Stomach (tissue), 4 donors: ENCODE data around the gene LCE1F.

Experiments used
- EP300 ChIP-seq: sonication (generic); formaldehyde crosslinking; IDR thresholded peaks from one replicate; pipeline ENCODE4 v1.6.1; 2017; ENCODE audit warnings: antibody characterized with exemption
- POLR2A ChIP-seq, 4 donors: fragments of 450-650 bp; IDR thresholded peaks; one replicate each; pipeline ENCODE4 v1.6.1; 2016; ENCODE audit warnings: antibody characterized with exemption in 4 of 4, control low read depth in 2 of 4, mild to moderate bottlenecking in 1 of 4, moderate library complexity in 1 of 4
- POLR2AphosphoS5 ChIP-seq, 3 donors: sonication (generic); formaldehyde crosslinking; IDR thresholded peaks; one replicate each; pipeline ENCODE4 v1.6.1; 2016; ENCODE audit warnings: antibody characterized with exemption in 3 of 3
- TF ChIP-seq, protein P1 (sequence below), 7 experiments: fragments of 450-650 bp in 4 of 7; fragments of 200-600 bp in 3 of 7; sonication (generic) in 3 of 7; IDR thresholded peaks; one replicate each; pipeline ENCODE4 v1.5.1; 2016 to 2019; ENCODE audit warnings: antibody characterized with exemption in 7 of 7, control low read depth in 2 of 7, mild to moderate bottlenecking in 1 of 7

DNA sequence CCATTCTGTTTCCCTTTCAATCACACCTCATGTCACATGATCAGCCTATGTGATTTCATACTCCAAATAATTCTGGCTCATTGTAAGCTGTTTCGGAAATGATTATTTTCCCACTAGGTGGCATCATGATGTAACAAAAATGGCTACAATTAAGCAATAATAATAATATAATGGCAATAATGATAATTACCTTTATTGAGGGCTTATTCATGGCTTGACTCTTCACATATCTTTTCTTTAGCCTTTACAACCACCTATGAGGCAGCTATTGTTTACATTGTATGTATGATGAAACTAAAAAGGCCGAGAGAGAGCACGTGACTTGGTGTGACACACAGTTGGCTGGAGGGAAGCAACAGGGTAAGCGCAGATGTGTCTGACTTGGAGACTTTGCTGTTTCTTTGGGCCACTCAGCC is 29.6 kb upstream of the LCE1F start:
- TF ChIP-seq, protein P1, sequence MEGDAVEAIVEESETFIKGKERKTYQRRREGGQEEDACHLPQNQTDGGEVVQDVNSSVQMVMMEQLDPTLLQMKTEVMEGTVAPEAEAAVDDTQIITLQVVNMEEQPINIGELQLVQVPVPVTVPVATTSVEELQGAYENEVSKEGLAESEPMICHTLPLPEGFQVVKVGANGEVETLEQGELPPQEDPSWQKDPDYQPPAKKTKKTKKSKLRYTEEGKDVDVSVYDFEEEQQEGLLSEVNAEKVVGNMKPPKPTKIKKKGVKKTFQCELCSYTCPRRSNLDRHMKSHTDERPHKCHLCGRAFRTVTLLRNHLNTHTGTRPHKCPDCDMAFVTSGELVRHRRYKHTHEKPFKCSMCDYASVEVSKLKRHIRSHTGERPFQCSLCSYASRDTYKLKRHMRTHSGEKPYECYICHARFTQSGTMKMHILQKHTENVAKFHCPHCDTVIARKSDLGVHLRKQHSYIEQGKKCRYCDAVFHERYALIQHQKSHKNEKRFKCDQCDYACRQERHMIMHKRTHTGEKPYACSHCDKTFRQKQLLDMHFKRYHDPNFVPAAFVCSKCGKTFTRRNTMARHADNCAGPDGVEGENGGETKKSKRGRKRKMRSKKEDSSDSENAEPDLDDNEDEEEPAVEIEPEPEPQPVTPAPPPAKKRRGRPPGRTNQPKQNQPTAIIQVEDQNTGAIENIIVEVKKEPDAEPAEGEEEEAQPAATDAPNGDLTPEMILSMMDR (IDR thresholded peaks at IDR 0.05) = no peak
- TF ChIP-seq POLR2AphosphoS5 (IDR thresholded peaks at IDR 0.05) (no peak), POLR2A (IDR thresholded peaks at IDR 0.05) (no peak), EP300 (no peak)
